IPS-15b (cell line): ENCODE results near the gene PALM3.

Experiments
- H3K27me3 ChIP-seq: one replicate; pipeline ENCODE4 v1.6.1; 2013; ENCODE audit warnings: low read length; ENCODE audit not compliant: control insufficient read depth, insufficient read depth
- H3K36me3 ChIP-seq: one replicate; pipeline ENCODE4 v1.6.1; 2013; ENCODE audit warnings: low read length; ENCODE audit not compliant: control insufficient read depth, insufficient read depth
- H3K4me1 ChIP-seq: one replicate; pipeline ENCODE4 v1.6.1; 2013; ENCODE audit warnings: mild to moderate bottlenecking, low read length; ENCODE audit not compliant: control insufficient read depth, insufficient read depth
- H3K4me3 ChIP-seq: one replicate; pipeline ENCODE4 v1.5.1; 2013; ENCODE audit warnings: low read depth, low read length
- H3K9ac ChIP-seq: one replicate; pipeline ENCODE4 v1.6.1; 2013; ENCODE audit warnings: low read depth, mild to moderate bottlenecking, low read length
- H3K9me3 ChIP-seq: one replicate; pipeline ENCODE4 v1.6.1; 2013; ENCODE audit warnings: mild to moderate bottlenecking, low read length; ENCODE audit not compliant: control insufficient read depth, insufficient read depth

PALM3 gene

GRCh38 chr19:14086098-14086497 is 24.2 kb upstream of the PALM3 start:
- peak overlapping the region; percentile 46 for H3K4me3 ChIP-seq
- no peak overlapping the region for H3K9ac ChIP-seq
- peaks cover 2% of the 10 kb centered on the region for H3K36me3 ChIP-seq
- H3K9me3 ChIP-seq: no peaks in the 10 kb centered on the region
- peaks cover 3% of the 10 kb centered on the region for H3K4me1 ChIP-seq
- H3K27me3 ChIP-seq: peaks cover 25% of the 10 kb centered on the region

GRCh38 chr19:14085309-14085995 is 23.6 kb upstream of the PALM3 start, which contains the start of gene C19orf67:
Gene C19orf67, minus strand, starts transcription at chr19:14085783. Its CDS starts 156 bp downstream, at chr19:14085627.
- peaks cover 2% of the 10 kb centered on the region for H3K36me3 ChIP-seq
- H3K9ac ChIP-seq: no peak within 1 kb of the TSS
- no peaks in the 10 kb centered on the region for H3K9me3 ChIP-seq
- H3K4me3 ChIP-seq: peak within 1 kb of the TSS; percentile 46
- peaks cover 3% of the 10 kb centered on the region for H3K4me1 ChIP-seq
- H3K27me3 ChIP-seq: peaks cover 25% of the 10 kb centered on the region

- H3K9ac ChIP-seq: no peak overlapping the region
- H3K4me1 ChIP-seq: peaks cover 3% of the 10 kb centered on the region
- no peaks in the 10 kb centered on the region for H3K36me3 ChIP-seq
- no peak overlapping the region for H3K4me3 ChIP-seq
- H3K9me3 ChIP-seq: no peaks in the 10 kb centered on the region
- peaks cover 22% of the 10 kb centered on the region for H3K27me3 ChIP-seq
Measured at GRCh38 chr19:14082675-14082960, 20.7 kb upstream of the PALM3 start.

- peaks cover 25% of the 10 kb centered on the region for H3K27me3 ChIP-seq
- H3K9me3 ChIP-seq: no peaks in the 10 kb centered on the region
- H3K4me1 ChIP-seq: peaks cover 3% of the 10 kb centered on the region
- peak overlapping the region; percentile 86 for H3K4me3 ChIP-seq
- no peaks in the 10 kb centered on the region for H3K36me3 ChIP-seq
- H3K9ac ChIP-seq: peak overlapping the region; percentile 47
Measured at GRCh38 chr19:14081797-14082674, 20.2 kb upstream of the PALM3 start.

- Histone ChIP-seq H3K27me3 (peaks cover 22% of the 10 kb centered on the region), H3K4me1 (peaks cover 3% of the 10 kb centered on the region), H3K9me3 (no peaks in the 10 kb centered on the region), H3K36me3 (no peaks in the 10 kb centered on the region), H3K4me3 (peak overlapping the region; percentile 86), H3K9ac (peak overlapping the region; percentile 85)
Measured at GRCh38 chr19:14080887-14081796, 19.3 kb upstream of the PALM3 start.

GRCh38 chr19:14078411-14078810 is 16.5 kb upstream of the PALM3 start:
- H3K4me1 ChIP-seq: peaks cover 3% of the 10 kb centered on the region
- H3K4me3 ChIP-seq: no peak overlapping the region
- peaks cover 35% of the 10 kb centered on the region for H3K27me3 ChIP-seq
- H3K9ac ChIP-seq: no peak overlapping the region
- H3K9me3 ChIP-seq: no peaks in the 10 kb centered on the region
- no peaks in the 10 kb centered on the region for H3K36me3 ChIP-seq

GRCh38 chr19:14073925-14074838 is 12.3 kb upstream of the PALM3 start:
- Histone ChIP-seq H3K9ac (no peak overlapping the region), H3K4me1 (no peaks in the 10 kb centered on the region), H3K27me3 (peaks cover 47% of the 10 kb centered on the region), H3K36me3 (no peaks in the 10 kb centered on the region), H3K9me3 (no peaks in the 10 kb centered on the region), H3K4me3 (peak overlapping the region; percentile 66)

- peak overlapping the region; percentile 66 for H3K4me3 ChIP-seq
- H3K36me3 ChIP-seq: no peaks in the 10 kb centered on the region
- H3K27me3 ChIP-seq: peaks cover 45% of the 10 kb centered on the region
- no peaks in the 10 kb centered on the region for H3K9me3 ChIP-seq
- no peak overlapping the region for H3K9ac ChIP-seq
- no peaks in the 10 kb centered on the region for H3K4me1 ChIP-seq
Measured at GRCh38 chr19:14073261-14073924, 11.5 kb upstream of the PALM3 start.

GRCh38 chr19:14072535-14073260 is 10.8 kb upstream of the PALM3 start, which contains the start of gene MISP3:
Gene MISP3, plus strand, starts transcription at chr19:14072786. Its CDS starts 524 bp downstream, at chr19:14073310.
- H3K36me3 ChIP-seq: no peaks in the 10 kb centered on the region
- H3K4me1 ChIP-seq: no peaks in the 10 kb centered on the region
- H3K9me3 ChIP-seq: no peaks in the 10 kb centered on the region
- H3K27me3 ChIP-seq: peaks cover 42% of the 10 kb centered on the region
- H3K4me3 ChIP-seq: peak within 1 kb of the TSS; percentile 66
- H3K9ac ChIP-seq: no peak within 1 kb of the TSS
